NCI-H524 (cell line): ENCODE data around the gene DBNDD2.

Experiments used
- DNase-seq, 2 experiments: peaks; one replicate each; lab custom pipeline; 2025; lab: John Stamatoyannopoulos, UW

DBNDD2 gene

GRCh38 chr20:45419188-45420091, 11.4 kb downstream of the DBNDD2 start:
- no peak for DNase-seq

- DNase-seq, result no peak
Observed at GRCh38 chr20:45420125-45420524, 12.0 kb downstream of the DBNDD2 start.

DNA sequence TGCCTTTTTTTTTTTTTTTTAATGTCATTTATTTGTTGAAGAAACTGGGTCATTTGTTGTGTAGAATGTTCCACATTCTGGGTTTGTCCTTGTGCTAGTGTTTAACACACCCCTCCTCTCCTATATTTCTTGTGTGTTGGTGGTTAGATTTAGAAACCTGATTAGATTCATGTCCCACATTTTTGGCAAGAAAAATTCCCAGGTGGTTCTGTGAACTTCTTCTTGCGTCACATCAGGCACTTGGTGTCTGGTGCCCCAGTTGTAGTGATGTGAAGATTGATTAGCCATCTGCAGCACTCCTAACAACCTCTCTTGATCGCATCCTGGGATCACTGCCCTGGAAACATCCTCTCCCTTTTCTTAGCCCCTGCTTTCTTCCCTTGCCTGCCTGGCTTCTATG, 15.6 kb downstream of the DBNDD2 start:
- DNase-seq, result no peak

GRCh38 chr20:45425561-45425960, 17.5 kb downstream of the DBNDD2 start:
- no peak for DNase-seq

DNA sequence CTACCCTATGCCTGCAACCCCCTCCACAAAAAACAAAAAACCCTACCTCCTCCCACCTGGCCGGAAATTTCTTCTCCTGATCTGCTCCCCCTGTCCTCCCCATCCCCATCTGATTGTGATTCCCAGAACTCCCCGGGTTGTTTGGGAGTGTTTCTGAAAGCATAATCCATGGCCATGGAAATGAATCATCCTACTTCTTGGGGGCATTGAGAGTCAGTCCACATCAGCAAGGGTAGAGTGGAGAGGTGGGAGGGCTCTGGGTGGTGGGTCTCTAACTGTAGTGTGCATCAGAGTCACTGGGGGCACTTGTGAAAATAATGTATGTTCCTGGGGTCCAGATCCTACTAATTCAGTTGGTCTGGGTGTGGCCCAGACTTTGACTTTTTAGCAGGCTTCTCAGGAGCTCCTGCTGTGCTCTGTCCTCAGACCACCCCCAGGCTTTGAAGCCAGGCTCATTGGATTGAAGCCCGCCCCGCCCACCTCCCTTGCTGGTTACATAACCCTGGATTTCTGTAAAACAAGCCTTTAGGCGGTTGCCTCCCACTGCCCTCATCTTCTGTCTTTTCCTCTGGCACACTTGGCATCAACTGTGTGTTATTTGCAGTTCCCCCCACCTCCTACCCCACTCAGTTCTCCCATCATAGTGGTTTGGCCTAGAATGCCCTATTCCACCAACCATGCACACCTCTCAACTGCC, 18.4 kb downstream of the DBNDD2 start:
- DNase-seq, result no peak

GRCh38 chr20:45427236-45428149, 19.4 kb downstream of the DBNDD2 start:
- no peak for DNase-seq

DNA sequence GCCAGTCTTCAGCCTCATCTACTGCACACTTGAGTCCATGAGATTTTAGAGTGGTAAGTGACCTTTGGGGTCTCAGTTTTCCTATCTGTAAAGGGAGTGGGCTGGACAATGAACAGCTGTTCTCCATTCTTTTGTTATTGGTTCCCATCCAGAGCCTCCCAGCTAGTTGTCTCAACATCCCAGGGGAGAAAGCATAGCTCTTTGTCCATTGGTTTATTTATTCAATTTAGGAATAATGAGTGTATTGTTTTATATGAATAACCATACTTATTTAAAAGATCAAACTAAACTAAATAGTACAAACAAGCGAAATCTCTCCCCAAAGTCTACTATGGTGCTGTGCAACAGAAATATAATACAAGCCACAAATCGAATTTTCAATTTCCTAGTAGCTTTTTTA, 21.5 kb downstream of the DBNDD2 start:
- no peak for DNase-seq

DNA sequence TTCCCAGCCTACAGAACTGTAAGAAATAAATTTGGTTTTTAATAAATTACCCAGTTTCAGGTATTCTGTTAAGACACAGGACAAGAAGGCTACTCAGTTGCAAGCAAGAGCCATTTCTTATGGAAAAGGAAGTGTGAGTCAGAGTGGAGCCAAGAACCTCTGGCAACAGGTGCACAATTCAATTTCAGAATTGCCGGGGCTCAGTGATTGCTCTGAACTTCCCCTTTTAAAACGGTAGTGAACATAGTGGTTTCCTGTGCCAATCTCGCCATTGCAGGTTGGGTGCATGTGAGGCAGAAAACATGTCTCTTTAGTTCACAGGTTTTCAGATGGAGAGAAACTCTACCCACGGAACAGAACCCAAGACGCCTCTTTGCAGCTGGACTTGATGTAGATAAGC, 24.2 kb downstream of the DBNDD2 start:
- no peak for DNase-seq

DNA sequence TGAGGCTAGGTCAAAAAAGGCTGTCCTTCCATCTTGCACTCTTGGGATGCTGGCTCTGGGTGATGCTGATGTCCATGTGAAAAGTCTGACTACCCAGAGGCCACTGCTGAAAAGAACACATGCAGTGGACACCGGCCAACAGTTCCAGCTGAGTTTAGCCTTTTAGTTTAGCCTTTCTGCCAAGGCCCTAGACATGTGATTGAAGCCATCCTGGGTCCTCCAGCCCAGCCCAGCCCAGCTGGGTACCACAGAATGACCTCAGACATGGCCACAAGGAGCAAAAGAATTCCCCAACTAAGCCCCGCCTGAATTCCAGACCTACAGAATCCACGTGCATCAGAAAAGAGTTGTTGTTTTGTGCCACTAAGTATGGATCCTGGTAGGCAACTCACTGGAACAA, 25.2 kb downstream of the DBNDD2 start:
- DNase-seq, result no peak

- no peak for DNase-seq
Observed at GRCh38 chr20:45433976-45434375, 25.9 kb downstream of the DBNDD2 start.

GRCh38 chr20:45436732-45437485, 28.8 kb downstream of the DBNDD2 start:
- DNase-seq, result peak; percentile 28 to 83

DNA sequence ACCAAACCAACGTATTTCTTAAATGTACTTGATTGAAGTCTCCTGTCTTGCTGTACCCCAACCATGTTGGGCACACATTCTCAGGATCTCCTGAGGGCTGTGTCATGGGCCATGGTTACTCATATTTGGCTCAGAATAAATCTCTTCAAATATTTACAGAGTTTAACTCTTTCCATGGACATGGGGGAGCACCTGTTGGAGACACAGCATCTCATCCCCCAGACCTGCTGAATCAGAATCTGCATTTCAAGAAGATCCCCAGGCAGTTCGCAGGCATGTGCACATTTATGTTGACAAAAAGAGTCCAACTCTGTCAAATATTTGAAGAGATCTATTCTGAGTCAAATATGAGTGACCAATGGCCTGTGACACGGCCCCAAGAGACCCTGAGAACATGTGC, 32.3 kb downstream of the DBNDD2 start:
- DNase-seq, result no peak

GRCh38 chr20:45440891-45441685, 33.0 kb downstream of the DBNDD2 start:
- no peak for DNase-seq

DNA sequence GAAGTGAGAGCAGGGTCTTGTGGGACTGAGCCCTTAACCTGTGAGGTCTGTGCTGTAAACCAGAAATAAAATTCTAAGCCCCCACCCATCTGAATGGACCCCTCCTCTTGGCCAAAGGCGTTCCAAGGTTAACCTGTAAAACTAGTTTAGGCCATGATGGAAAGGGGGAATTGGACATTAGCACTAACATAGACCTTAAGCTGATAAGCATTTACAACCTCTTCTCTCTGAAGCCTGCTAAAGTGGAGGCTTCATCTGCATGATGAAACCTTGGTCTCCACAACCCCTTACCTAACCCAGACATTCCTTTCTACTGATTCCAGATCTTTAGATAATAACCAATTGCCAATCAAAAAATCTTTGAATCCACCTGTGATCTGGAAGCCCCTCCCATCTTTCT, 33.7 kb downstream of the DBNDD2 start:
- DNase-seq, result no peak

- DNase-seq, result no peak
Observed at GRCh38 chr20:45444050-45444449, 36.0 kb downstream of the DBNDD2 start.

GRCh38 chr20:45445805-45446562, 37.9 kb downstream of the DBNDD2 start:
- peak; percentile 1 to 28 for DNase-seq

- DNase-seq, result no peak
Observed at GRCh38 chr20:45448270-45448669, 40.2 kb downstream of the DBNDD2 start.

DNA sequence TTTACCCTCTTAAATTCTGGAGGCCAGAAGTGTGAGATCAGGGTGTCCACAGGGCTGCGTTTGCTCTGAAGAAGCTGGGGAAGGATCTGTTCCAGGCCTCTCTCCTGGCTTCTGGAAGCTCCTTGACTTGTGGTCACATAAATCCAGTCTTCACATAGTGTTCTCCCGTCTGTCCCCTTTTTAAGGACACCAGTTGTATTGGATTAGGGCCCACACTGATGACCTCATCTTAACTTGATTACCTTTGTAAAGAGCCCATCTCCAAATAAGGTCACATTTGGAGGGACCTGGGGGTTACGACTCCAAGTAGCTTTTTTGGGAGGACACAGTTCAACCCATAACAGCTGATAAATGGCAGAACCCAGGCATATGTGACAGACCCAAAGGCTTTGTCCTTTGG, 41.4 kb downstream of the DBNDD2 start:
- DNase-seq, result no peak

- peak; percentile 14 to 38 for DNase-seq
Observed at GRCh38 chr20:45450097-45450818, 42.2 kb downstream of the DBNDD2 start.
